GM19395 (cell line): ENCODE measurements around the gene KCNIP4.

ENCODE experiments used
- ATAC-seq: cut with Tn5 transposase; IDR thresholded peaks from one replicate; pipeline ENCODE4 v1.9.1; 2021; ENCODE audit warnings: mild to moderate bottlenecking, moderate library complexity; ENCODE audit not compliant: unreplicated experiment

The KCNIP4 gene

GRCh38 chr4:21512353-21512752 lies 436.2 kb downstream of the KCNIP4 start:
- no peak for ATAC-seq

- ATAC-seq: no peak
These were observed 441.1 kb downstream of the KCNIP4 start for GRCh38 chr4:21507439-21507838.

GRCh38 chr4:21490682-21491081 lies 457.9 kb downstream of the KCNIP4 start:
- no peak for ATAC-seq

GRCh38 chr4:21476757-21477156 lies 471.8 kb downstream of the KCNIP4 start:
- ATAC-seq: no peak

GRCh38 chr4:21474195-21474594 lies 474.4 kb downstream of the KCNIP4 start:
- ATAC-seq: no peak

GRCh38 chr4:21470535-21470934 lies 478.0 kb downstream of the KCNIP4 start:
- ATAC-seq: no peak

GRCh38 chr4:21469438-21470300 lies 478.9 kb downstream of the KCNIP4 start:
- ATAC-seq: no peak

GRCh38 chr4:21467551-21467950 lies 481.0 kb downstream of the KCNIP4 start:
- ATAC-seq: no peak

GRCh38 chr4:21457086-21457840 lies 491.3 kb downstream of the KCNIP4 start:
- ATAC-seq: no peak

GRCh38 chr4:21454831-21455230 lies 493.7 kb downstream of the KCNIP4 start:
- ATAC-seq: no peak

- no peak for ATAC-seq
These were observed 494.4 kb downstream of the KCNIP4 start for GRCh38 chr4:21454201-21454600.

- ATAC-seq: no peak
These were observed 495.6 kb downstream of the KCNIP4 start for GRCh38 chr4:21452931-21453330.

- ATAC-seq: no peak
These were observed 497.5 kb downstream of the KCNIP4 start for GRCh38 chr4:21451032-21451431.

- no peak for ATAC-seq
These were observed 498.2 kb downstream of the KCNIP4 start for GRCh38 chr4:21450331-21450730.

- ATAC-seq: no peak
These were observed 501.1 kb downstream of the KCNIP4 start for GRCh38 chr4:21447301-21448054.

GRCh38 chr4:21420166-21420565 lies 528.4 kb downstream of the KCNIP4 start:
- no peak for ATAC-seq

GRCh38 chr4:21415728-21416127 lies 532.8 kb downstream of the KCNIP4 start:
- no peak for ATAC-seq

- ATAC-seq: no peak
These were observed 534.7 kb downstream of the KCNIP4 start for GRCh38 chr4:21413807-21414370.

GRCh38 chr4:21411086-21411485 lies 537.5 kb downstream of the KCNIP4 start:
- no peak for ATAC-seq

GRCh38 chr4:21410372-21410771 lies 538.2 kb downstream of the KCNIP4 start:
- ATAC-seq: no peak

- no peak for ATAC-seq
These were observed 560.9 kb downstream of the KCNIP4 start for GRCh38 chr4:21387683-21388082.
